PC-3 (cell line): ENCODE data around the gene CMSS1. TPM values are rescaled to one million over a fixed set of nuclear protein-coding genes. Genes with fewer than 3 reads are reported as not detected.
A peak's percentile ranks its signal among the peaks of the same experiment; 100 is the strongest.

Experiments used
- ATAC-seq: fragments of 200-7000 bp; cut with Tn5 transposase; 2 replicates; pipeline ENCODE4 v1.9.1; 2020; ENCODE audit warnings: mild to moderate bottlenecking, moderate library complexity
- BruUV-seq: library from RNA; stranded (reverse); fragments of 400-500 nt; replicated peaks from 2 replicates; lab custom pipeline; 2021; lab: Mats Ljungman, UMichigan
- CTCF ChIA-PET: fragments of 300-600 bp; sonication (Branson Sonifier 250); formaldehyde crosslinking; loops from one replicate; lab custom pipeline; 2022; ENCODE audit warnings: antibody characterized with exemption; lab: Charles Lee
- POLR2A ChIA-PET: fragments of 300-600 bp; sonication (Branson Sonifier 250); formaldehyde crosslinking; loops from one replicate; lab custom pipeline; 2022; ENCODE audit warnings: antibody characterized with exemption; ENCODE audit not compliant: unreplicated experiment; lab: Charles Lee
- DNase-seq: peaks from one replicate; pipeline ENCODE4 v3.0.0-alpha.2; 2015
- H2AFZ ChIP-seq: fragments of 300-600 bp; sonication (generic); 2 replicates; pipeline ENCODE4 v1.6.0; 2016; ENCODE audit warnings: antibody characterized with exemption, low read length
- H3F3A ChIP-seq: fragments of 300-600 bp; sonication (generic); one replicate; pipeline ENCODE4 v1.6.0; 2017; ENCODE audit warnings: antibody characterized with exemption, low read length, control low read depth, mild to moderate bottlenecking; ENCODE audit not compliant: unreplicated experiment
- H3K27ac ChIP-seq: fragments of 300-600 bp; sonication (generic); 2 replicates; pipeline ENCODE4 v1.5.1; 2016; ENCODE audit warnings: mild to moderate bottlenecking, low read length
- H3K27me3 ChIP-seq: fragments of 300-600 bp; sonication (generic); 2 replicates; pipeline ENCODE4 v1.6.1; 2016; ENCODE audit warnings: low read length, mixed read lengths
- H3K36me3 ChIP-seq: fragments of 300-600 bp; sonication (generic); 2 replicates; pipeline ENCODE4 v1.6.1; 2016; ENCODE audit warnings: low read depth, mixed run types, low read length, mixed read lengths
- H3K4me1 ChIP-seq: fragments of 300-600 bp; sonication (generic); 2 replicates; pipeline ENCODE4 v1.5.1; 2016; ENCODE audit warnings: low read length; ENCODE audit not compliant: insufficient read depth
- H3K4me2 ChIP-seq: fragments of 300-600 bp; sonication (generic); 2 replicates; pipeline ENCODE4 v1.6.0; 2016; ENCODE audit warnings: low read length
- H3K4me3 ChIP-seq: fragments of 300-600 bp; sonication (generic); 2 replicates; pipeline ENCODE4 v1.5.1; 2016; ENCODE audit warnings: mild to moderate bottlenecking, low read length, mixed read lengths
- H3K79me2 ChIP-seq: fragments of 300-600 bp; sonication (generic); 2 replicates; pipeline ENCODE4 v1.6.1; 2017; ENCODE audit warnings: low read length, mixed read lengths
- H3K9ac ChIP-seq: fragments of 300-600 bp; sonication (generic); 2 replicates; pipeline ENCODE4 v1.6.0; 2016; ENCODE audit warnings: mild to moderate bottlenecking, low read length
- H3K9me2 ChIP-seq: fragments of 300-600 bp; sonication (generic); replicated peaks from 2 replicates; pipeline ENCODE4 v1.6.1; 2016; ENCODE audit warnings: mixed run types, low read length, mixed read lengths
- H3K9me3 ChIP-seq: fragments of 300-600 bp; sonication (generic); 2 replicates; pipeline ENCODE4 v1.6.1; 2016; ENCODE audit warnings: low read length, mixed read lengths
- H4K20me1 ChIP-seq: fragments of 300-600 bp; sonication (generic); 2 replicates; pipeline ENCODE4 v1.6.1; 2016; ENCODE audit warnings: low read length, mixed read lengths
- EZH2 ChIP-seq: fragments of 300-600 bp; sonication (generic); IDR thresholded peaks from one replicate; pipeline ENCODE4 v1.6.1; 2017; ENCODE audit warnings: antibody characterized with exemption, mild to moderate bottlenecking, low read length; ENCODE audit not compliant: unreplicated experiment
- EZH2phosphoT487 ChIP-seq: fragments of 300-600 bp; sonication (generic); IDR thresholded peaks from 2 replicates; pipeline ENCODE4 v1.6.1; 2018; ENCODE audit warnings: mild to moderate bottlenecking, antibody characterized with exemption, low read length, borderline replicate concordance
- intact Hi-C: fragments of 100-400 bp; cut with micrococcal nuclease; formaldehyde crosslinking; loops from 2 replicates; pipeline ENCODE4 v1.9.0; 2023
- total RNA-seq: library from RNA; depleted of rRNA; stranded (reverse); fragments of >200 nt; gene quantifications from 2 replicates; pipeline ENCODE4 v1.2.3, GENCODE V29; 2014
- TF ChIP-seq, protein P1 (sequence below): fragments of 300-600 bp; sonication (generic); conservative IDR thresholded peaks from 2 replicates; pipeline ENCODE4 v1.5.1; 2017; ENCODE audit warnings: antibody characterized with exemption, low read depth, mild to moderate bottlenecking, low read length

The CMSS1 gene
- total RNA-seq, 1 experiment from 2014 or later, result 63.1 TPM

DNA sequence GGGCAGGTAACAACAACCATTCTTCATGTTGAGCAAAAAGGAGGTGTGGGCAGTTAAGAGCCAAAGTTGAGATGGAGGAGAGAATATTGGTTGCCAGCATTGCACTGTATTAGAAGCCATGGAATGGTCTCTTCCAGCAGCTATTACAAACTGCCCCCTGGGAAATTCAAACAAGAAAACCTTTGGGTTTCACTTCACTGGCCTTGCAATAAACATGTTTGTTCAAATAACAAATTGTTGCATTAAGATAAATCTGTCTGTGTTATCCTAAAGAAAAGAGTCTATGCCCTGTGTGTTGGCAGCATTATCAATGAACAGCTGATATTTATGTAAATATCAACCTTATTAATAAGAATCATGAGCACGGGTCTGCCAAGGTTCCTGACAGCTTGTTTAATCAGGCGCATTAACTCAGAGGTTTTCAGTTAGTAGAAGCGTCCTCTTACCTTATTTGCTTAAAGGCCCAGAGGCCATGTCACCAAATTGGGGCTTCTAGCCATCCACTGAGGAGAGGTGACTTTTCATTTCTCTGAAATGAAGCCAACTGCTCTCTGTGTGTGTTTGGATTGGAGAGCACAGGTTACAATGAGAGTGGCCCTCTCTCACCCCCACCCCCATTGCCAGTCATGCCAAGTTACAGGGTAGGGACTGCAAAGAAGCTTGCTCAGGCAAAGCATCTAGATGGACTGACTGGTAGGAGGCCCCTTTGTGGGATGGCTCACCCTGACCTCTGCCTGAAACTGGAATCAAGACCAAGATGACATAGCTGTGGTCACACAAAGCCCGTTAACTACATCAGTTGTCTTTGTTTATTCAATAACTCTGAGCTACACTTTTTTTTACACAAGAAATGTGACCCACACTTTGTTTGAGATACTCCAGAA lies 286.1 kb downstream of the CMSS1 start:
- BruUV-seq, result no TSS peak
- no peak for TF ChIP-seq EZH2phosphoT487
- TF ChIP-seq EZH2, result no peak
- TF ChIP-seq, protein P1, sequence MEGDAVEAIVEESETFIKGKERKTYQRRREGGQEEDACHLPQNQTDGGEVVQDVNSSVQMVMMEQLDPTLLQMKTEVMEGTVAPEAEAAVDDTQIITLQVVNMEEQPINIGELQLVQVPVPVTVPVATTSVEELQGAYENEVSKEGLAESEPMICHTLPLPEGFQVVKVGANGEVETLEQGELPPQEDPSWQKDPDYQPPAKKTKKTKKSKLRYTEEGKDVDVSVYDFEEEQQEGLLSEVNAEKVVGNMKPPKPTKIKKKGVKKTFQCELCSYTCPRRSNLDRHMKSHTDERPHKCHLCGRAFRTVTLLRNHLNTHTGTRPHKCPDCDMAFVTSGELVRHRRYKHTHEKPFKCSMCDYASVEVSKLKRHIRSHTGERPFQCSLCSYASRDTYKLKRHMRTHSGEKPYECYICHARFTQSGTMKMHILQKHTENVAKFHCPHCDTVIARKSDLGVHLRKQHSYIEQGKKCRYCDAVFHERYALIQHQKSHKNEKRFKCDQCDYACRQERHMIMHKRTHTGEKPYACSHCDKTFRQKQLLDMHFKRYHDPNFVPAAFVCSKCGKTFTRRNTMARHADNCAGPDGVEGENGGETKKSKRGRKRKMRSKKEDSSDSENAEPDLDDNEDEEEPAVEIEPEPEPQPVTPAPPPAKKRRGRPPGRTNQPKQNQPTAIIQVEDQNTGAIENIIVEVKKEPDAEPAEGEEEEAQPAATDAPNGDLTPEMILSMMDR, result no peak
- Histone ChIP-seq H3K4me3 (no peak overlapping the region), H3K4me1 (peaks cover 69% of the 10 kb centered on the region), H3K9ac (no peak overlapping the region), H3K27ac (peak overlapping the region; percentile 88), H3K9me3 (no peaks in the 10 kb centered on the region), H3K36me3 (no peaks in the 10 kb centered on the region), H3F3A (peaks cover 5% of the 10 kb centered on the region), H2AFZ (no peak overlapping the region), H3K79me2 (no peaks in the 10 kb centered on the region), H3K27me3 (no peaks in the 10 kb centered on the region), H3K9me2 (no peaks in the 10 kb centered on the region), H4K20me1 (0 out of 2 replicates have a peak, but pooled peaks cover 4% of the 10 kb centered on the region), H3K4me2 (peak overlapping the region; percentile 66)
- peak; percentile 39 for ATAC-seq
- CTCF ChIA-PET, result no interaction called here
- peak; percentile 78 for DNase-seq
- POLR2A ChIA-PET, result interaction anchor here (0.8 kb wide), 1 partner anchor 157 kb away, joined by 5 read pairs; the partner anchor contains the start of gene TBC1D23
- intact Hi-C loops, result loop anchor here (2.0 kb wide), 1 partner anchor 261 kb away; no protein-coding TSS in a partner anchor

DNA sequence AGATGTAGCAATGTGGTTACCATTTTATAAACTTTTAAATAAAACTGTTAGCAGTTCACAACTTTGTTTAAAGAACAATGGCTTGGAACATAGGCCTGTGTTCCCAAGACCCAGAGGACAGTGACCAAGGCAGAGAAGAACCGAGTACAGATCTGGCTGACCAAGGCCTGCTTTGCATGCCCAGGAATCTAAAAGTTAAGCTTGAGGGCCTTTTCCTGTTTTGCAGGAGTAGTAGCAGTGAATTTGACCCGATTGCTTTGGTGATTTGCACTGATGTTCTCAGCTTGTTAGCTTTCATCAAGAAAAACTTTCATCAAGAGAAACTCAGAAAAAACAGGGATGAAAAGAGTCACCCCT lies 286.8 kb downstream of the CMSS1 start:
- peak overlapping the region; percentile 66 for H3K4me2 ChIP-seq

More for the DNA sequence above, 286.8 kb downstream of the CMSS1 start:
- ATAC-seq (no peak), DNase-seq (no peak)
- peaks cover 5% of the 10 kb centered on the region for H3F3A ChIP-seq
- intact Hi-C loops, result loop anchor here (2.0 kb wide), 1 partner anchor 262 kb away; no protein-coding TSS in a partner anchor
- POLR2A ChIA-PET, result interaction anchor here (0.8 kb wide), 2 partner anchors 150 to 156 kb away, joined by 5 read pairs; partner anchors contain the start of gene TBC1D23
- BruUV-seq, result no TSS peak
- no peaks in the 10 kb centered on the region for H3K9me2 ChIP-seq
- TF ChIP-seq, protein P1, result no peak
- TF ChIP-seq EZH2phosphoT487 (no peak), EZH2 (no peak)
- H3K79me2 ChIP-seq, result no peaks in the 10 kb centered on the region
- peaks cover 63% of the 10 kb centered on the region for H3K4me1 ChIP-seq
- peak overlapping the region; percentile 88 for H3K27ac ChIP-seq
- H3K4me3 ChIP-seq, result no peak overlapping the region
- no peaks in the 10 kb centered on the region for H3K36me3 ChIP-seq
- no peaks in the 10 kb centered on the region for H3K27me3 ChIP-seq
- H3K9ac ChIP-seq, result peak overlapping the region; percentile 6; the same call in 1 of the 2 replicates
- no peaks in the 10 kb centered on the region for H3K9me3 ChIP-seq
- no peak overlapping the region for H2AFZ ChIP-seq
- 0 out of 2 replicates have a peak, but pooled peaks cover 4% of the 10 kb centered on the region for H4K20me1 ChIP-seq
- CTCF ChIA-PET, result interaction anchor here (0.9 to 1.3 kb wide), 2 partner anchors 57 to 261 kb away, joined by 3 read pairs; no protein-coding TSS in a partner anchor
